Glomerular visceral epithelial cell (primary cell): ENCODE results near the gene DYNC2LI1.

Experiments
- DNase-seq: peaks from one replicate; pipeline ENCODE4 v3.0.0-alpha.2; 2016; ENCODE audit errors: extremely low spot score

DYNC2LI1 gene

GRCh38 chr2:43846140-43846793, 72.4 kb downstream of the DYNC2LI1 start:
- no peak for DNase-seq

- DNase-seq = no peak
These were observed 74.4 kb downstream of the DYNC2LI1 start for GRCh38 chr2:43848214-43848613.

- DNase-seq = no peak
These were observed 77.5 kb downstream of the DYNC2LI1 start for GRCh38 chr2:43851011-43851980.

GRCh38 chr2:43852196-43852730, 78.4 kb downstream of the DYNC2LI1 start:
- no peak for DNase-seq

GRCh38 chr2:43853141-43854081, 79.6 kb downstream of the DYNC2LI1 start:
- DNase-seq = no peak

GRCh38 chr2:43854671-43855070, 80.8 kb downstream of the DYNC2LI1 start:
- no peak for DNase-seq

- DNase-seq = no peak
These were observed 81.5 kb downstream of the DYNC2LI1 start for GRCh38 chr2:43855292-43855691.
